Activated T-cell treated with anti-CD3 and anti-CD28 coated beads, Interleukin-2, amount 50 U/mL, for 4 hours (primary cell): Measurements from ENCODE around the gene ERG. TPM values are rescaled to one million over a fixed set of nuclear protein-coding genes. Genes with fewer than 3 reads are reported as not detected.

Experiments used
- ATAC-seq, 2 donors: fragments of 200-7000 bp; cut with Tn5 transposase; one replicate each; pipeline ENCODE4 v1.10.0; 2021
- DNase-seq: peaks from one replicate; pipeline ENCODE4 v3.0.0-alpha.2; 2020
- H3K27me3 Mint-ChIP-seq: one replicate; pipeline ENCODE4 v1.8.0; 2021; ENCODE audit warnings: low read depth, mixed read lengths
- H3K36me3 Mint-ChIP-seq: one replicate; pipeline ENCODE4 v1.8.0; 2022; ENCODE audit warnings: mixed read lengths; ENCODE audit not compliant: insufficient read depth
- H3K4me1 Mint-ChIP-seq: one replicate; pipeline ENCODE4 v1.8.0; 2021; ENCODE audit warnings: low read depth, mixed read lengths
- H3K4me3 Mint-ChIP-seq: one replicate; pipeline ENCODE4 v1.8.0; 2021; ENCODE audit warnings: mild to moderate bottlenecking, moderate library complexity, mixed read lengths
- H3K9me3 Mint-ChIP-seq: one replicate; pipeline ENCODE4 v1.8.0; 2021; ENCODE audit warnings: mixed read lengths
- total RNA-seq, 3 donors: library from RNA; stranded (reverse); gene quantifications; one replicate each; pipeline ENCODE4 v1.2.1, GENCODE V29; 2021

ERG gene
- total RNA-seq, 3 donors from 2014 or later, result 0.18 TPM; not detected in 2

- H3K4me3 Mint-ChIP-seq, result no peak overlapping the region
- ATAC-seq (no peak), DNase-seq (no peak)
- H3K36me3 Mint-ChIP-seq, result no peaks in the 10 kb centered on the region
- peaks cover 13% of the 10 kb centered on the region for H3K27me3 Mint-ChIP-seq
- H3K4me1 Mint-ChIP-seq, result no peaks in the 10 kb centered on the region
- H3K9me3 Mint-ChIP-seq, result peaks cover 6% of the 10 kb centered on the region
Observed at GRCh38 chr21:38376235-38376634, 122.0 kb downstream of the ERG start.

- no peaks in the 10 kb centered on the region for H3K36me3 Mint-ChIP-seq
- H3K4me3 Mint-ChIP-seq, result no peak overlapping the region
- no peak for DNase-seq
- no peaks in the 10 kb centered on the region for H3K4me1 Mint-ChIP-seq
- ATAC-seq, result no peak
- H3K9me3 Mint-ChIP-seq, result peaks cover 4% of the 10 kb centered on the region
- H3K27me3 Mint-ChIP-seq, result no peaks in the 10 kb centered on the region
Observed at GRCh38 chr21:38367646-38368045, 130.6 kb downstream of the ERG start.

- ATAC-seq, result no peak
- no peaks in the 10 kb centered on the region for H3K27me3 Mint-ChIP-seq
- peaks cover 4% of the 10 kb centered on the region for H3K9me3 Mint-ChIP-seq
- H3K4me1 Mint-ChIP-seq, result no peaks in the 10 kb centered on the region
- no peaks in the 10 kb centered on the region for H3K36me3 Mint-ChIP-seq
- DNase-seq, result no peak
- no peak overlapping the region for H3K4me3 Mint-ChIP-seq
Observed at GRCh38 chr21:38365521-38365920, 132.8 kb downstream of the ERG start.

GRCh38 chr21:38363693-38364092 is 134.6 kb downstream of the ERG start:
- ATAC-seq, result no peak
- no peak overlapping the region for H3K4me3 Mint-ChIP-seq
- no peaks in the 10 kb centered on the region for H3K4me1 Mint-ChIP-seq
- H3K27me3 Mint-ChIP-seq, result peaks cover 3% of the 10 kb centered on the region
- H3K9me3 Mint-ChIP-seq, result no peaks in the 10 kb centered on the region
- no peak for DNase-seq
- no peaks in the 10 kb centered on the region for H3K36me3 Mint-ChIP-seq

GRCh38 chr21:38361324-38361723 is 137.0 kb downstream of the ERG start:
- Mint-ChIP-seq H3K4me1 (no peaks in the 10 kb centered on the region), H3K4me3 (no peak overlapping the region), H3K36me3 (no peaks in the 10 kb centered on the region), H3K9me3 (no peaks in the 10 kb centered on the region), H3K27me3 (peaks cover 3% of the 10 kb centered on the region)
- ATAC-seq, result no peak
- no peak for DNase-seq

GRCh38 chr21:38359835-38360234 is 138.4 kb downstream of the ERG start:
- DNase-seq, result no peak
- H3K36me3 Mint-ChIP-seq, result no peaks in the 10 kb centered on the region
- ATAC-seq, result no peak
- no peaks in the 10 kb centered on the region for H3K9me3 Mint-ChIP-seq
- peaks cover 8% of the 10 kb centered on the region for H3K27me3 Mint-ChIP-seq
- H3K4me1 Mint-ChIP-seq, result no peaks in the 10 kb centered on the region
- no peak overlapping the region for H3K4me3 Mint-ChIP-seq

- ATAC-seq (no peak), DNase-seq (no peak)
- H3K4me1 Mint-ChIP-seq, result no peaks in the 10 kb centered on the region
- H3K9me3 Mint-ChIP-seq, result no peaks in the 10 kb centered on the region
- H3K27me3 Mint-ChIP-seq, result peaks cover 8% of the 10 kb centered on the region
- no peaks in the 10 kb centered on the region for H3K36me3 Mint-ChIP-seq
- no peak overlapping the region for H3K4me3 Mint-ChIP-seq
Observed at GRCh38 chr21:38359090-38359489, 139.2 kb downstream of the ERG start.

GRCh38 chr21:38358666-38359065 is 139.6 kb downstream of the ERG start:
- ATAC-seq, result no peak
- no peak for DNase-seq
- H3K27me3 Mint-ChIP-seq, result peaks cover 8% of the 10 kb centered on the region
- no peak overlapping the region for H3K4me3 Mint-ChIP-seq
- H3K4me1 Mint-ChIP-seq, result no peaks in the 10 kb centered on the region
- H3K36me3 Mint-ChIP-seq, result no peaks in the 10 kb centered on the region
- no peaks in the 10 kb centered on the region for H3K9me3 Mint-ChIP-seq

GRCh38 chr21:38358098-38358497 is 140.2 kb downstream of the ERG start:
- DNase-seq (no peak), ATAC-seq (no peak)
- Mint-ChIP-seq H3K4me3 (no peak overlapping the region), H3K4me1 (no peaks in the 10 kb centered on the region), H3K27me3 (peaks cover 8% of the 10 kb centered on the region), H3K9me3 (no peaks in the 10 kb centered on the region), H3K36me3 (no peaks in the 10 kb centered on the region)

- H3K4me1 Mint-ChIP-seq, result peaks cover 1% of the 10 kb centered on the region
- H3K36me3 Mint-ChIP-seq, result no peaks in the 10 kb centered on the region
- no peaks in the 10 kb centered on the region for H3K9me3 Mint-ChIP-seq
- DNase-seq (no peak), ATAC-seq (no peak)
- H3K4me3 Mint-ChIP-seq, result no peak overlapping the region
- peaks cover 8% of the 10 kb centered on the region for H3K27me3 Mint-ChIP-seq
Observed at GRCh38 chr21:38356883-38357625, 141.2 kb downstream of the ERG start.

- Mint-ChIP-seq H3K36me3 (no peaks in the 10 kb centered on the region), H3K4me1 (peaks cover 7% of the 10 kb centered on the region), H3K9me3 (no peaks in the 10 kb centered on the region), H3K27me3 (peaks cover 8% of the 10 kb centered on the region), H3K4me3 (no peak overlapping the region)
- DNase-seq (peak; percentile 72), ATAC-seq (peak; percentile 73 to 80)
Observed at GRCh38 chr21:38355992-38356781, 142.1 kb downstream of the ERG start.

- Mint-ChIP-seq H3K36me3 (no peaks in the 10 kb centered on the region), H3K4me3 (no peak overlapping the region), H3K27me3 (peaks cover 9% of the 10 kb centered on the region), H3K9me3 (no peaks in the 10 kb centered on the region), H3K4me1 (peaks cover 7% of the 10 kb centered on the region)
- ATAC-seq (no peak), DNase-seq (no peak)
Observed at GRCh38 chr21:38355353-38355752, 142.9 kb downstream of the ERG start.

- DNase-seq (no peak), ATAC-seq (no peak)
- H3K4me3 Mint-ChIP-seq, result no peak overlapping the region
- H3K27me3 Mint-ChIP-seq, result peaks cover 9% of the 10 kb centered on the region
- no peaks in the 10 kb centered on the region for H3K36me3 Mint-ChIP-seq
- H3K4me1 Mint-ChIP-seq, result peaks cover 9% of the 10 kb centered on the region
- H3K9me3 Mint-ChIP-seq, result no peaks in the 10 kb centered on the region
Observed at GRCh38 chr21:38354746-38355145, 143.5 kb downstream of the ERG start.

GRCh38 chr21:38354231-38354630 is 144.0 kb downstream of the ERG start:
- DNase-seq (no peak), ATAC-seq (no peak)
- Mint-ChIP-seq H3K9me3 (no peaks in the 10 kb centered on the region), H3K36me3 (no peaks in the 10 kb centered on the region), H3K27me3 (peaks cover 9% of the 10 kb centered on the region), H3K4me1 (peaks cover 12% of the 10 kb centered on the region), H3K4me3 (no peak overlapping the region)
